PC-9 (cell line): ENCODE measurements around the gene ZNF398. TPM values are rescaled to one million over a fixed set of nuclear protein-coding genes. Genes with fewer than 3 reads are reported as not detected.

Source experiments
- BruUV-seq: library from RNA; stranded (reverse); fragments of 400-500 nt; replicated peaks from 2 replicates; lab custom pipeline; 2021; lab: Mats Ljungman, UMichigan
- CTCF ChIA-PET: fragments of 300-600 bp; sonication (Branson Sonifier 250); formaldehyde crosslinking; loops from one replicate; lab custom pipeline; 2022; ENCODE audit warnings: antibody characterized with exemption; lab: Charles Lee
- POLR2A ChIA-PET: fragments of 300-600 bp; sonication (Branson Sonifier 250); formaldehyde crosslinking; loops from one replicate; lab custom pipeline; 2022; ENCODE audit warnings: antibody characterized with exemption; ENCODE audit not compliant: unreplicated experiment; lab: Charles Lee
- DNase-seq, 2 experiments: peaks; one replicate each; pipeline versions ENCODE4 v3.0.0 to v3.0.0-alpha.2; 2015 to 2022; ENCODE audit warnings: mixed read lengths in 1 of 2
- H2AFZ ChIP-seq: fragments of 200-600 bp; sonication (generic); 2 replicates; pipeline ENCODE4 v1.8.1; 2017; ENCODE audit warnings: antibody characterized with exemption
- H3F3A ChIP-seq: fragments of 200-600 bp; sonication (generic); 2 replicates; pipeline ENCODE4 v1.8.1; 2017; ENCODE audit warnings: antibody characterized with exemption, mild to moderate bottlenecking, low read depth; ENCODE audit not compliant: insufficient read depth
- H3K27ac ChIP-seq: fragments of 200-600 bp; sonication (generic); 2 replicates; pipeline ENCODE4 v1.6.1; 2016; ENCODE audit warnings: mixed run types
- H3K27me3 ChIP-seq: fragments of 200-600 bp; sonication (generic); 2 replicates; pipeline ENCODE4 v1.6.1; 2016; ENCODE audit warnings: low read depth, mixed run types; ENCODE audit not compliant: insufficient read depth
- H3K36me3 ChIP-seq: fragments of 200-600 bp; sonication (generic); 2 replicates; pipeline ENCODE4 v1.6.1; 2016; ENCODE audit warnings: low read depth, mixed run types
- H3K4me1 ChIP-seq: fragments of 200-600 bp; sonication (generic); replicated peaks from 2 replicates; pipeline ENCODE4 v1.6.1; 2016; ENCODE audit warnings: mixed run types; ENCODE audit not compliant: insufficient read depth
- H3K4me2 ChIP-seq: fragments of 200-600 bp; sonication (generic); 2 replicates; pipeline ENCODE4 v1.6.1; 2017; ENCODE audit warnings: mixed run types
- H3K4me3 ChIP-seq: fragments of 200-600 bp; sonication (generic); 2 replicates; pipeline ENCODE4 v1.6.1; 2016; ENCODE audit warnings: mixed run types
- H3K79me2 ChIP-seq: fragments of 200-600 bp; sonication (generic); 2 replicates; pipeline ENCODE4 v1.6.1; 2017; ENCODE audit warnings: low read depth, mixed run types
- H3K9me2 ChIP-seq: fragments of 200-600 bp; sonication (generic); 2 replicates; pipeline ENCODE4 v1.8.1; 2017; ENCODE audit warnings: mild to moderate bottlenecking; ENCODE audit not compliant: insufficient read depth
- H3K9me3 ChIP-seq: fragments of 200-600 bp; sonication (generic); 2 replicates; pipeline ENCODE4 v1.8.1; 2016; ENCODE audit warnings: low read depth; ENCODE audit not compliant: insufficient read depth
- H4K20me1 ChIP-seq: fragments of 200-600 bp; sonication (generic); 2 replicates; pipeline ENCODE4 v1.8.1; 2017; ENCODE audit not compliant: insufficient read depth
- EZH2 ChIP-seq: fragments of 200-600 bp; sonication (generic); IDR thresholded peaks from 2 replicates; pipeline ENCODE4 v1.8.0; 2017; ENCODE audit warnings: antibody characterized with exemption, low read depth
- intact Hi-C: fragments of 100-400 bp; cut with micrococcal nuclease; formaldehyde crosslinking; loops from one replicate; pipeline ENCODE4 v1.10.0; 2022; ENCODE audit not compliant: unreplicated experiment
- total RNA-seq: library from RNA; stranded (reverse); gene quantifications from 2 replicates; pipeline ENCODE4 v1.2.3, GENCODE V29; 2021
- TF ChIP-seq, protein P1 (sequence below): fragments of 200-600 bp; sonication (generic); conservative IDR thresholded peaks from 2 replicates; pipeline ENCODE4 v1.6.1; 2017; ENCODE audit warnings: mixed run types, antibody characterized with exemption, mild to moderate bottlenecking, moderate library complexity

The ZNF398 gene
- total RNA-seq, 1 experiment from 2014 or later: 11.7 TPM

DNA sequence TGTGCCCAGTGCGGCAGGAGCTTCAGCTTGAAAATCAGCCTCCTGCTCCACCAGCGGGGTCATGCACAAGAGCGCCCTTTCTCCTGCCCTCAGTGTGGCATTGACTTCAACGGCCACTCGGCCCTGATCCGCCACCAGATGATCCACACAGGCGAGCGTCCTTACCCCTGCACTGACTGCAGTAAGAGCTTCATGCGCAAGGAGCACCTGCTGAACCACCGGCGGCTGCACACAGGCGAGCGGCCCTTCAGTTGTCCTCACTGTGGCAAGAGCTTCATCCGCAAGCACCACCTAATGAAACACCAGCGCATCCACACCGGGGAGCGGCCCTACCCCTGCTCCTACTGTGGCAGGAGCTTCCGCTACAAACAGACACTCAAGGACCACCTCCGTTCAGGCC is 32.0 kb downstream of the ZNF398 start:
- Histone ChIP-seq H3K27ac (no peak overlapping the region), H3K36me3 (peaks cover 16% of the 10 kb centered on the region), H3K4me2 (no peak overlapping the region), H3K4me3 (no peak overlapping the region), H2AFZ (no peak overlapping the region), H3F3A (no peaks in the 10 kb centered on the region), H3K9me2 (no peaks in the 10 kb centered on the region), H3K27me3 (no peaks in the 10 kb centered on the region), H4K20me1 (no peaks in the 10 kb centered on the region), H3K4me1 (no peaks in the 10 kb centered on the region), H3K79me2 (no peaks in the 10 kb centered on the region), H3K9me3 (no peaks in the 10 kb centered on the region)
- ChIA-PET CTCF (no interaction called here), POLR2A (no interaction called here)
- BruUV-seq: no TSS peak
- TF ChIP-seq, protein P1, sequence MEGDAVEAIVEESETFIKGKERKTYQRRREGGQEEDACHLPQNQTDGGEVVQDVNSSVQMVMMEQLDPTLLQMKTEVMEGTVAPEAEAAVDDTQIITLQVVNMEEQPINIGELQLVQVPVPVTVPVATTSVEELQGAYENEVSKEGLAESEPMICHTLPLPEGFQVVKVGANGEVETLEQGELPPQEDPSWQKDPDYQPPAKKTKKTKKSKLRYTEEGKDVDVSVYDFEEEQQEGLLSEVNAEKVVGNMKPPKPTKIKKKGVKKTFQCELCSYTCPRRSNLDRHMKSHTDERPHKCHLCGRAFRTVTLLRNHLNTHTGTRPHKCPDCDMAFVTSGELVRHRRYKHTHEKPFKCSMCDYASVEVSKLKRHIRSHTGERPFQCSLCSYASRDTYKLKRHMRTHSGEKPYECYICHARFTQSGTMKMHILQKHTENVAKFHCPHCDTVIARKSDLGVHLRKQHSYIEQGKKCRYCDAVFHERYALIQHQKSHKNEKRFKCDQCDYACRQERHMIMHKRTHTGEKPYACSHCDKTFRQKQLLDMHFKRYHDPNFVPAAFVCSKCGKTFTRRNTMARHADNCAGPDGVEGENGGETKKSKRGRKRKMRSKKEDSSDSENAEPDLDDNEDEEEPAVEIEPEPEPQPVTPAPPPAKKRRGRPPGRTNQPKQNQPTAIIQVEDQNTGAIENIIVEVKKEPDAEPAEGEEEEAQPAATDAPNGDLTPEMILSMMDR: no peak
- TF ChIP-seq EZH2: no peak
- DNase-seq: no peak
- intact Hi-C loops: no loop called here

GRCh38 chr7:149180722-149181449 is 33.6 kb downstream of the ZNF398 start:
- Histone ChIP-seq H3F3A (no peaks in the 10 kb centered on the region), H3K27me3 (no peaks in the 10 kb centered on the region), H3K79me2 (no peaks in the 10 kb centered on the region), H3K4me3 (no peak overlapping the region), H3K27ac (no peak overlapping the region), H4K20me1 (no peaks in the 10 kb centered on the region), H3K9me2 (no peaks in the 10 kb centered on the region), H3K4me1 (no peaks in the 10 kb centered on the region), H3K36me3 (peaks cover 16% of the 10 kb centered on the region), H3K9me3 (no peaks in the 10 kb centered on the region), H2AFZ (no peak overlapping the region), H3K4me2 (no peak overlapping the region)
- no peak for DNase-seq
- TF ChIP-seq, protein P1: no peak
- TF ChIP-seq EZH2: no peak
- ChIA-PET POLR2A (interaction anchor here (0.6 kb wide), 1 partner anchor 11 kb away, joined by 20 read pairs; no protein-coding TSS in a partner anchor), CTCF (interaction anchor here (0.7 kb wide), 1 partner anchor 54 kb away, joined by 3 read pairs; no protein-coding TSS in a partner anchor)
- no TSS peak for BruUV-seq
- intact Hi-C loops: no loop called here

- no peak for TF ChIP-seq EZH2
- TF ChIP-seq, protein P1: no peak
- H4K20me1 ChIP-seq: no peaks in the 10 kb centered on the region
Measured at GRCh38 chr7:149181450-149181790, 34.2 kb downstream of the ZNF398 start.

More at GRCh38 chr7:149181450-149181790, 34.2 kb downstream of the ZNF398 start:
- POLR2A ChIA-PET: no interaction called here
- H2AFZ ChIP-seq: no peak overlapping the region
- no peak overlapping the region for H3K4me3 ChIP-seq
- H3K79me2 ChIP-seq: no peaks in the 10 kb centered on the region
- H3K27ac ChIP-seq: no peak overlapping the region
- CTCF ChIA-PET: interaction anchor here (0.6 kb wide), 1 partner anchor 115 kb away, joined by 3 read pairs; no protein-coding TSS in a partner anchor
- peaks cover 12% of the 10 kb centered on the region for H3K36me3 ChIP-seq
- no peaks in the 10 kb centered on the region for H3K4me1 ChIP-seq
- intact Hi-C loops: no loop called here
- H3F3A ChIP-seq: no peaks in the 10 kb centered on the region
- H3K9me3 ChIP-seq: no peaks in the 10 kb centered on the region
- no peak for DNase-seq
- H3K9me2 ChIP-seq: no peaks in the 10 kb centered on the region
- H3K27me3 ChIP-seq: no peaks in the 10 kb centered on the region
- no peak overlapping the region for H3K4me2 ChIP-seq
- no TSS peak for BruUV-seq
